Hepatocyte (in vitro differentiated cells): Measurements from ENCODE around the gene SETD3.

Experiments used
- EZH2 ChIP-seq: fragments of 200-600 bp; sonication (generic); IDR thresholded peaks from 2 replicates; pipeline ENCODE4 v1.6.1; 2016; ENCODE audit warnings: antibody characterized with exemption, mild to moderate bottlenecking, borderline replicate concordance
- TF ChIP-seq, protein P1 (sequence below): fragments of 200-600 bp; sonication (generic); IDR thresholded peaks from 2 replicates; pipeline ENCODE4 v1.5.1; 2016; ENCODE audit warnings: antibody characterized with exemption, mild to moderate bottlenecking; ENCODE audit not compliant: poor library complexity

DNA sequence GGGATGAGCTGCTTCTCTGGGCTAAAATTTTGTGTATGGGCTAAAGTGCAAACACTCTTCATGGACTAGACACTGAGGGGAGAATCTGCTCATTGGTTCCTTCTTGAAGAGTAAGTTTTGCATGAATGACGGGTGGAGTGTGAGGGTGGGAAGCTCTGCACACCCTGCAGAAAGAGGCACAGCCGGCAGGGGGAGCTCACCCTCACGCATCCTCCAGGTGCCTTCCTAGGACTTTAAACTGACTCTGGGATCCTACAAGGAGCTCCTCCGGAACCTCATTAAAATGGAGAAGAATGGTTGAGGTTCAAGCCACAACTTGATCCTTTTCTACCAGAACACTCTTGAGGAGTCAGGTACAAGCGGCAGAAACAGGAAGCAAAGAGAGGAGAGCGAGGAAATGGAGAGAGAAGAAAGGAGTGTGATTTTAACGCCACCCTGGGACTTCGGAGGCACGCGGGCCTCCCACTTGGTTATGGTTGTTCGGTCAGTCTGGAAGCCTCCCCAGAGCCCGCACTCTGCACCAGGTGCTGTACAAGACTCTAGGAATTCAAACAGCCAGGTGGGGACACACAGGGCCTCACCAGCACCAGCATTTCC, 87.5 kb downstream of the SETD3 start:
- TF ChIP-seq, protein P1, sequence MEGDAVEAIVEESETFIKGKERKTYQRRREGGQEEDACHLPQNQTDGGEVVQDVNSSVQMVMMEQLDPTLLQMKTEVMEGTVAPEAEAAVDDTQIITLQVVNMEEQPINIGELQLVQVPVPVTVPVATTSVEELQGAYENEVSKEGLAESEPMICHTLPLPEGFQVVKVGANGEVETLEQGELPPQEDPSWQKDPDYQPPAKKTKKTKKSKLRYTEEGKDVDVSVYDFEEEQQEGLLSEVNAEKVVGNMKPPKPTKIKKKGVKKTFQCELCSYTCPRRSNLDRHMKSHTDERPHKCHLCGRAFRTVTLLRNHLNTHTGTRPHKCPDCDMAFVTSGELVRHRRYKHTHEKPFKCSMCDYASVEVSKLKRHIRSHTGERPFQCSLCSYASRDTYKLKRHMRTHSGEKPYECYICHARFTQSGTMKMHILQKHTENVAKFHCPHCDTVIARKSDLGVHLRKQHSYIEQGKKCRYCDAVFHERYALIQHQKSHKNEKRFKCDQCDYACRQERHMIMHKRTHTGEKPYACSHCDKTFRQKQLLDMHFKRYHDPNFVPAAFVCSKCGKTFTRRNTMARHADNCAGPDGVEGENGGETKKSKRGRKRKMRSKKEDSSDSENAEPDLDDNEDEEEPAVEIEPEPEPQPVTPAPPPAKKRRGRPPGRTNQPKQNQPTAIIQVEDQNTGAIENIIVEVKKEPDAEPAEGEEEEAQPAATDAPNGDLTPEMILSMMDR = peak; percentile 60
- no peak for TF ChIP-seq EZH2
